H9 (cell line): ENCODE measurements around the gene CEP43. TPM values are rescaled to one million over a fixed set of nuclear protein-coding genes. Genes with fewer than 3 reads are reported as not detected.

ENCODE experiments used
- DNase-seq: peaks from one replicate; pipeline ENCODE4 v3.0.0-alpha.2; 2017
- H2AFZ ChIP-seq: one replicate; pipeline ENCODE4 v1.6.1; 2013; ENCODE audit warnings: mild to moderate bottlenecking, low read length, control low read depth, moderate library complexity
- H2AK5ac ChIP-seq: 2 replicates; pipeline ENCODE4 v1.6.1; 2013; ENCODE audit warnings: low read length, control low read depth, mixed read lengths; ENCODE audit not compliant: insufficient read length
- H2BK120ac ChIP-seq: one replicate; pipeline ENCODE4 v1.6.1; 2013; ENCODE audit warnings: low read depth, mild to moderate bottlenecking, low read length, control low read depth, inconsistent platforms; ENCODE audit not compliant: poor library complexity, severe bottlenecking
- H2BK12ac ChIP-seq: 2 replicates; pipeline ENCODE4 v1.6.1; 2013; ENCODE audit warnings: low read length, control low read depth, mixed read lengths, low read depth; ENCODE audit not compliant: insufficient read length
- H2BK15ac ChIP-seq: 2 replicates; pipeline ENCODE4 v1.6.1; 2013; ENCODE audit warnings: low read depth, low read length, control low read depth
- H2BK20ac ChIP-seq: one replicate; pipeline ENCODE4 v1.6.1; 2013; ENCODE audit warnings: low read depth, mild to moderate bottlenecking, low read length, control low read depth, inconsistent platforms; ENCODE audit not compliant: poor library complexity, severe bottlenecking
- H2BK5ac ChIP-seq: 2 replicates; pipeline ENCODE4 v1.6.1; 2013; ENCODE audit warnings: low read length, control low read depth, mixed read lengths; ENCODE audit not compliant: insufficient read length
- H3K14ac ChIP-seq: 2 replicates; pipeline ENCODE4 v1.6.1; 2013; ENCODE audit warnings: low read length, control low read depth; ENCODE audit not compliant: insufficient read depth
- H3K18ac ChIP-seq: 2 replicates; pipeline ENCODE4 v1.6.1; 2013; ENCODE audit warnings: low read depth, mild to moderate bottlenecking, mixed read lengths, low read length, control low read depth; ENCODE audit not compliant: insufficient read length
- H3K23ac ChIP-seq: 2 replicates; pipeline ENCODE4 v1.6.1; 2013; ENCODE audit warnings: low read length, control low read depth, mixed read lengths, low read depth; ENCODE audit not compliant: insufficient read length
- H3K23me2 ChIP-seq: 2 replicates; pipeline ENCODE4 v1.6.1; 2013; ENCODE audit warnings: low read depth, mild to moderate bottlenecking, mixed read lengths, low read length, control low read depth; ENCODE audit not compliant: insufficient read length, poor library complexity, severe bottlenecking
- H3K27ac ChIP-seq: 2 replicates; pipeline ENCODE4 v1.5.1; 2013; ENCODE audit warnings: low read length, control low read depth, mixed read lengths, low read depth; ENCODE audit not compliant: insufficient read length
- H3K27me3 ChIP-seq: 2 replicates; pipeline ENCODE4 v1.6.1; 2013; ENCODE audit warnings: low read length, control low read depth, inconsistent platforms; ENCODE audit not compliant: insufficient read depth
- H3K4ac ChIP-seq: 2 replicates; pipeline ENCODE4 v1.6.1; 2013; ENCODE audit warnings: low read depth, mild to moderate bottlenecking, control low read depth, inconsistent platforms, low read length, moderate library complexity
- H3K4me1 ChIP-seq: 2 replicates; pipeline ENCODE4 v1.6.1; 2013; ENCODE audit warnings: low read length, control low read depth, inconsistent platforms; ENCODE audit not compliant: insufficient read depth
- H3K4me2 ChIP-seq: 2 replicates; pipeline ENCODE4 v1.6.1; 2013; ENCODE audit warnings: low read length, control low read depth, mixed read lengths; ENCODE audit not compliant: insufficient read length, insufficient read depth
- H3K56ac ChIP-seq: 2 replicates; pipeline ENCODE4 v1.6.1; 2013; ENCODE audit warnings: low read depth, mild to moderate bottlenecking, mixed read lengths, low read length, control low read depth; ENCODE audit not compliant: insufficient read length
- H3K79me1 ChIP-seq: 2 replicates; pipeline ENCODE4 v1.6.1; 2013; ENCODE audit warnings: low read depth, mild to moderate bottlenecking, moderate library complexity, low read length, control low read depth, inconsistent platforms; ENCODE audit not compliant: insufficient read depth, poor library complexity, severe bottlenecking
- H3K79me2 ChIP-seq: 2 replicates; pipeline ENCODE4 v1.6.1; 2013; ENCODE audit warnings: low read length, control low read depth, inconsistent platforms; ENCODE audit not compliant: insufficient read depth
- H3K9ac ChIP-seq: 2 replicates; pipeline ENCODE4 v1.6.1; 2013; ENCODE audit warnings: low read length, control low read depth, mixed read lengths; ENCODE audit not compliant: insufficient read length; ENCODE audit errors: extremely low read depth
- H3K9me3 ChIP-seq: one replicate; pipeline ENCODE4 v1.6.1; 2013; ENCODE audit warnings: low read depth, low read length, inconsistent platforms; ENCODE audit not compliant: control insufficient read depth
- H3T11ph ChIP-seq: one replicate; pipeline ENCODE4 v1.6.1; 2013; ENCODE audit warnings: mild to moderate bottlenecking, low read length, control low read depth, inconsistent platforms
- H4K20me1 ChIP-seq: one replicate; pipeline ENCODE4 v1.6.1; 2013; ENCODE audit not compliant: control insufficient read depth, insufficient read length, insufficient read depth
- H4K5ac ChIP-seq: 2 replicates; pipeline ENCODE4 v1.6.1; 2013; ENCODE audit warnings: low read depth, mild to moderate bottlenecking, mixed read lengths, low read length, control low read depth; ENCODE audit not compliant: insufficient read length
- H4K8ac ChIP-seq: replicated peaks from 2 replicates; pipeline ENCODE4 v1.6.1; 2013; ENCODE audit warnings: low read length, control low read depth, mixed read lengths, low read depth; ENCODE audit not compliant: insufficient read length
- H4K91ac ChIP-seq: 2 replicates; pipeline ENCODE4 v1.6.1; 2013; ENCODE audit warnings: low read depth, mild to moderate bottlenecking, moderate library complexity, mixed read lengths, low read length, control low read depth; ENCODE audit not compliant: insufficient read length
- H3K27ac Mint-ChIP-seq, 3 experiments: 2 replicates in 2 of 3; 3 replicates in 1 of 3; pipeline ENCODE4 v1.8.0; 2020 to 2021; ENCODE audit warnings: mixed read lengths in 3 of 3, mild to moderate bottlenecking in 1 of 3, moderate library complexity in 1 of 3
- H3K27me3 Mint-ChIP-seq: 2 replicates; pipeline ENCODE4 v1.8.0; 2021; ENCODE audit warnings: low read depth, mild to moderate bottlenecking, moderate library complexity, mixed read lengths
- H3K36me3 Mint-ChIP-seq, 3 experiments: 2 replicates in 2 of 3; 3 replicates in 1 of 3; pipeline ENCODE4 v1.8.0; 2020 to 2021; ENCODE audit warnings: low read depth in 3 of 3, mixed read lengths in 3 of 3; ENCODE audit not compliant: insufficient read depth in 1 of 3
- H3K4me1 Mint-ChIP-seq, 2 experiments: 2 replicates each; pipeline ENCODE4 v1.8.0; 2020; ENCODE audit warnings: mixed read lengths in 2 of 2
- H3K4me3 Mint-ChIP-seq, 2 experiments: 2 replicates in 1 of 2; 3 replicates in 1 of 2; pipeline ENCODE4 v1.8.0; 2020 to 2021; ENCODE audit warnings: mild to moderate bottlenecking in 2 of 2, mixed read lengths in 2 of 2, moderate library complexity in 1 of 2
- H3K9me3 Mint-ChIP-seq, 2 experiments: 2 replicates in 1 of 2; 3 replicates in 1 of 2; pipeline ENCODE4 v1.8.0; 2020; ENCODE audit warnings: mild to moderate bottlenecking in 2 of 2, mixed read lengths in 2 of 2, moderate library complexity in 1 of 2
- total RNA-seq: library from RNA; stranded (reverse); gene quantifications from 2 replicates; pipeline ENCODE4 v1.2.1, GENCODE V29; 2021
- TF ChIP-seq, protein P1 (sequence below): fragments of 200-600 bp; sonication (generic); conservative IDR thresholded peaks from 3 replicates; pipeline ENCODE4 v1.8.0; 2021; ENCODE audit warnings: antibody characterized with exemption, mild to moderate bottlenecking

CEP43 gene
- total RNA-seq, 1 experiment from 2014 or later: 33.6 TPM

GRCh38 chr6:166970091-166970490 is 29.1 kb upstream of the CEP43 start:
- Histone ChIP-seq H3K14ac (no peak overlapping the region), H2BK12ac (no peak overlapping the region), H3K4ac (no peak overlapping the region), H3K79me1 (no peaks in the 10 kb centered on the region), H3K27ac (no peak overlapping the region), H4K8ac (no peak overlapping the region), H3K56ac (no peak overlapping the region), H3K23ac (no peak overlapping the region), H2BK20ac (no peak overlapping the region), H3K79me2 (no peaks in the 10 kb centered on the region), H3K9me3 (no peaks in the 10 kb centered on the region), H3K23me2 (no peaks in the 10 kb centered on the region), H4K5ac (no peak overlapping the region), H2AK5ac (no peak overlapping the region), H4K91ac (no peak overlapping the region), H3K4me2 (no peak overlapping the region), H3K27me3 (no peaks in the 10 kb centered on the region), H3K18ac (no peak overlapping the region), H2AFZ (no peak overlapping the region), H2BK120ac (no peak overlapping the region), H3K4me1 (peaks cover 3% of the 10 kb centered on the region; the same call in 1 of the 2 replicates), H3K9ac (no peak overlapping the region), H2BK5ac (no peak overlapping the region), H3T11ph (no peak overlapping the region), H2BK15ac (no peak overlapping the region), H4K20me1 (no peaks in the 10 kb centered on the region)
- Mint-ChIP-seq H3K27me3 (peaks cover 22% of the 10 kb centered on the region), H3K9me3 (peaks cover 29 to 39% of the 10 kb centered on the region in 2 experiments), H3K36me3 (peaks cover 19 to 61% (median 43%) of the 10 kb centered on the region in 3 experiments), H3K27ac (no peak overlapping the region), H3K4me3 (no peak overlapping the region), H3K4me1 (peaks cover 12 to 23% of the 10 kb centered on the region in 2 experiments)
- DNase-seq: no peak
- TF ChIP-seq, protein P1, sequence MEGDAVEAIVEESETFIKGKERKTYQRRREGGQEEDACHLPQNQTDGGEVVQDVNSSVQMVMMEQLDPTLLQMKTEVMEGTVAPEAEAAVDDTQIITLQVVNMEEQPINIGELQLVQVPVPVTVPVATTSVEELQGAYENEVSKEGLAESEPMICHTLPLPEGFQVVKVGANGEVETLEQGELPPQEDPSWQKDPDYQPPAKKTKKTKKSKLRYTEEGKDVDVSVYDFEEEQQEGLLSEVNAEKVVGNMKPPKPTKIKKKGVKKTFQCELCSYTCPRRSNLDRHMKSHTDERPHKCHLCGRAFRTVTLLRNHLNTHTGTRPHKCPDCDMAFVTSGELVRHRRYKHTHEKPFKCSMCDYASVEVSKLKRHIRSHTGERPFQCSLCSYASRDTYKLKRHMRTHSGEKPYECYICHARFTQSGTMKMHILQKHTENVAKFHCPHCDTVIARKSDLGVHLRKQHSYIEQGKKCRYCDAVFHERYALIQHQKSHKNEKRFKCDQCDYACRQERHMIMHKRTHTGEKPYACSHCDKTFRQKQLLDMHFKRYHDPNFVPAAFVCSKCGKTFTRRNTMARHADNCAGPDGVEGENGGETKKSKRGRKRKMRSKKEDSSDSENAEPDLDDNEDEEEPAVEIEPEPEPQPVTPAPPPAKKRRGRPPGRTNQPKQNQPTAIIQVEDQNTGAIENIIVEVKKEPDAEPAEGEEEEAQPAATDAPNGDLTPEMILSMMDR: no peak
